ENCODE data around the gene ABHD14A.

The ABHD14A gene

DNA sequence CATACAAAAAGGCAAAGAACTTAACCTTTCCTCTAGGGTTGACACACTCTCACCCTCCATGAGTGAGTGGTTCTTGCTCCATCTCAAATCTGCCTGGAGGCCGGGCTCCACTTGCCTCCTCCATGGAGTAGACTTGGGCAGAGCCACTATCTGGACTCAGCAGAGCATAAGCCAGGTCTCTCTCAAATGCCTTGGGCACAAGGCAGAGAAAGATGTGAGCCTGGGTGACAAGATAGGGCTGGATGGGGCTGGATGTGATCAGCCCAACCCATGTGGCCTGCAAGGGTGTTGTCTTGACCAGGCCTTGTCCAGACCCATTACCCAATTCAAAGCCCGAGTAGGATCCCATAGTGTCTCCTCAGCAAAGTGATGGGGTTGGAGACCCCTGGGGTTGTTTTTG lies 25.0 kb downstream of the ABHD14A start:
- DNase-seq, result no peak

DNA sequence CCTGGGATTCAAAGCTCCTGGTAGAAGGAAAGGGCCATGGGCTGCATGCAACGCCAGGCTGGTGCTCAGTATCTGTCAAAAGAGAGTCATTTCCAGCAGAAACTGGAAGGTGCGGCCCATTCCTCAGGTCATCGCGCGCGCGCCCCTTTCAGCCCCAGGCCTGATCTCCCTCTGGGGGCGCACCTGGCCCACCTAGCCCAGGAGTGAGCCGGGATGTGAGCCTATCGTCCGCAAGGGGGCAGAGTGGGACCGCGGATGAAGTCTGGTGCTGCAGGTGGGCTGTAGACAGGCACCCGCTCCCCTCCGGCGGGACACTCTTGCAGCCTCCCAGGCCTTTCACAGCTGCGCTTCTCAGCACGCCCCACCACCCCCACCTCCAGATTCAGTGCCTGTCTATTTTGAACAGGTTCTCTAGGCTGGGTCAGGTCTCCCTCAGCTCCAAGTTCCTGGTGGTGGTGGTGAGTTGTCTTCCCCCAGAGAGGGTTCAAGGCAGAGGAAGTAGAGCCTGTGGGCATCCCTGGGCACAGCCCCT lies 26.6 kb downstream of the ABHD14A start:
- DNase-seq, result peak; percentile 26 to 33

GRCh38 chr3:52002748-52003147 lies 27.9 kb downstream of the ABHD14A start:
- DNase-seq, result no peak

GRCh38 chr3:52004163-52004787 lies 29.4 kb downstream of the ABHD14A start:
- no peak for DNase-seq

DNA sequence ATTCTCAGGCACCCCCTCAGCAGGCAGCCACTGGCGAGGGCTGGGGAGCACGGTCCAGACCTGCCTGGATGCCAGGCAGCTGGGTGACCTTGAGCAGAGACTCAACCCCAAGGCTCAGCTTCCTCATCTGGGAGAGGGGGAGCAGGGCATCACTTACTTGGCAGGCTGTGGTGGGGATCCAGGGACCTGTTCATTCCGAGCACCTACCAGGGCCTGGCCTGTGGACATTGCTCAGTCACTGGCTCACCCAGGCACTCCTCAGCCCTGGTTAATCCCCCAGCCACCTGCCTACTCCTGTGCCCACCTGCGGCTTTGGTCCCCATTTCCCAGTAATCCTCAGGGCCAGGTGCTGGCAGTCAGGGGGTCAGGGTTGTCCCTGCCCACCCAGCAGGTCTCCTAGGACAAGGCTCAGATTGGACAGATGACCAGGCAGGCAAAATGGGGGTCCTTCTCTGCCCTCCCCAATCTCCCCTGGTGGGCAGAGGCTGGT lies 30.1 kb downstream of the ABHD14A start:
- no peak for DNase-seq

- DNase-seq, result no peak
Observed at GRCh38 chr3:52005571-52005986, 30.7 kb downstream of the ABHD14A start.

DNA sequence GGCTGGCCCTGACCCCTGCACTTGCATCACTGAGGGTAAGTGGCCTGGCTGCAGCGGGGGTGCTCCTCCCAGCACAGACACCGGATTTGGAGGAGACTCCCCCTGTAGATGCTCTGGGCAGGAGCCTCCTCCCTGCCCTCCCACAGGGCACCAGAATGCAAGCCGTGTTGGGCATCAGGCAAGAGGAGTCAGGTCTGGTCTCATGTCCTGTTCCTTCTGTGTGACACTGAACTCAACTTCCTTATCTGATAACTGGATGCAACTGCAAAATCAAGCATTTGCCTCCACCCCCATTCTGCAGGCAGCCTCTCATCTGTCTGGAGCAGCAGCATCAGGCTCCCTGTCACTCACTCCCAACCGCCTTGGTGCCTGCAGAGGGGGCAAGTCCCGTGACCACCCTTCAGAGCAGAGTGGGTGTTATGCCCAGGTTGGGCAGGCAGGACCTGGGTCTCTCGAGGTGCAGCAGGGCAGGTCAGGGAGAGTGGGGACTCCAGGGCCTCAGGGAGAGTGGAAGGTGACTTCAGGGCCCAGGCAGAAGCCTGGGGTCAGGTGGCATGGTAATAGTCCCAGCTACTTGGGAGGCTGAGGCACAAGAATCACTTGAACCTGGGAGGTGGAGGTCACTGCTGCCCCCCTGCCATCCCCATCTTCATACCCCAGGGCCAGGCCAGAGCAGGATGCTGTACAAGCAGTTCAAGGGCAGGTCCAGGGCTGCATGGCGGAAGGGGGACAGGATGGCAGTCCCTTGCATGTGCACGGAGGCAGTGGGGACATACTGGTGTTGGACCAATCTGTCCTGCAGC lies 31.4 kb downstream of the ABHD14A start:
- DNase-seq, result no peak

DNA sequence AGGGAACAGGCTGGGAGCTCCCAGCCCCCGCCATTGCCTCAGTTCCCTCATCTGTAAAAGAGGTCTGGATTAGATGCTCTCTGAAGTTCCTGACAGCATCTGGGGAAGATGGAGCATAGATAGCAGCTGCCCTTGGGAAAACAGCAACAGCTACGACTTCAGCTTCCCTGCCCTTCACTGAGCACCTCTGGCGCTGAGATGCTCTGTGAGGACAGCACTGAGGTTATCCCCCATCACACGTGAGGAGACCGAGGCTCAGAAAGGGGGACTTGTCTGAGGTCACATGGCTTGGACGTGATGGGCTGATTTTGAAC lies 31.9 kb downstream of the ABHD14A start:
- no peak for DNase-seq

- no peak for DNase-seq
Observed at GRCh38 chr3:52007291-52007690, 32.4 kb downstream of the ABHD14A start.

DNA sequence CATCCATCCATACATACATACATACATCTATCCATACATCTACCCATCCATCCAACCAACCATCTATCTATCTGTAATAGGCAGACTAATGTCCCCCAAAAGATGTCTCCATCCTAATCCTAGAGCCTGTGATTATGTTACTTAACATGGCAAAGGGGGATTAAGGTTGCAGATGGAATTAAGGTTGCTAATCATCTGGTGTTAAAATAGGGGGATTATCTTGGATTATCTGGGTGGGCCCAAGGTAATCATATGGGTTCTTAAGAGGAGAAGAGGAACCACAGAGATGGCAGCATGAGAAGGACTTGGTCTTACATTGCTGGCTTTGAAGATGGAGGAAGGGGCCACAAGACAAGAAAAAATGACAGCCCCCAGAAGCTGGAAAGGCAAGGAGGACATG lies 35.6 kb downstream of the ABHD14A start:
- no peak for DNase-seq

GRCh38 chr3:52012699-52013098 lies 37.8 kb downstream of the ABHD14A start:
- no peak for DNase-seq

- no peak for DNase-seq
Observed at GRCh38 chr3:52013802-52014598, 39.1 kb downstream of the ABHD14A start.

DNA sequence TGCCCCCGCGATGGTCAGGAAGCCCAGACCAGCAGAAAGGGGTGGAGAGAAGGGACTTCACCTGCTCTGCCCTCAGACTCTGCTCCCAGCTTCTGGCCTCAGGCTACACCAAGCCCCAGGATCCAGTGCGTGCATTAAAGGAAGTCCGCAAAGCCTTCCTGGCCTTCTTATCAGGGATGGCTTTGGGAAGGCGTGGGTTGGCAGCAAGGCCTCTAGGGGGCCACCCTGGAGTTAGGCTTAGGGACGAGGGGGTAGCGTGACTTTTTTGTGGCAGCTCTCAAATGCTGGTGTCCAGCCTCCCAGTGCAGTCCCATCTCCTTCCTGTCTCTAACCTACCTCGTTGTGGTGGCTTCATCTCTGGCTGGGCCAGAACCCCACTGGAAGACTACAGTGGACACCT lies 39.7 kb downstream of the ABHD14A start:
- DNase-seq, result no peak

DNA sequence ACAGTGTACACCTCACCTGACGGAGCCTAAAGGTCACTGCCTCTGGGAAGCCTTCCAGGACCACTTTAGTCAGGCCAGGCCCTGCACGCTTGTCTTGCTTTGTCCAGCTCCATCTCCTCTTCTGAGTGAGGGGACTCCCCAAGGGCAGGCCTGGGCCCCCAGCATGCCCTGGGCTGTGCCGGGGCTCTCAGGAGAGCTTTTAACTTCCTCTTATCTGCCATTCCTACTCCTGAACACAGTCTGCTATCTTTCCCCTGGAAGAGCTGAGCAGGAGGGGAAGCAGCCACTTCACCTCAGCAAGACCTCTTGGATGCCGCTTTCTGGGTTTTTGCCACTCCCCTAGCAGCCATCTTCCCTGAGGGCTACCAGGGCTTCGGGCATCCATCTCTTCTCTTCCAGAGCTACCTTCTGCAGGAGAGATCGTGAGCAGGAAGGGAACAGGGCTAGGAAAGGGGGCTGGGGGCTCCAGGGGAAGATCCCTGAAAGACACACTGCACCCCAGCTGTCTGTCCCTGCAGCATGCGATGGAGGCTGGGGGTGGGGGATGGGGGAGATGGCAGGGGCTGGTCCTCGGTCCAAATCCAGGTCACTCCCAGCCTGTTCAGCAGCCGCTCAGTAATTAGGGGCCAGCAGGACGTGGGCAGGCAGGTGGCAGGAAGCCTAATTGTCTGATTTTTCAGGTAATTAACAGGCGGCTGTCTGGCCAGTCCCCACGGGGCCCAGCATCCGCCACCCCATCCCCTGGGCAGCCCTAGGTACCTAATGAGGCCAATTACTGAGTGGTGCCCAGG lies 40.8 kb downstream of the ABHD14A start:
- no peak for DNase-seq

- no peak for DNase-seq
Observed at GRCh38 chr3:52017586-52017985, 42.7 kb downstream of the ABHD14A start.

DNA sequence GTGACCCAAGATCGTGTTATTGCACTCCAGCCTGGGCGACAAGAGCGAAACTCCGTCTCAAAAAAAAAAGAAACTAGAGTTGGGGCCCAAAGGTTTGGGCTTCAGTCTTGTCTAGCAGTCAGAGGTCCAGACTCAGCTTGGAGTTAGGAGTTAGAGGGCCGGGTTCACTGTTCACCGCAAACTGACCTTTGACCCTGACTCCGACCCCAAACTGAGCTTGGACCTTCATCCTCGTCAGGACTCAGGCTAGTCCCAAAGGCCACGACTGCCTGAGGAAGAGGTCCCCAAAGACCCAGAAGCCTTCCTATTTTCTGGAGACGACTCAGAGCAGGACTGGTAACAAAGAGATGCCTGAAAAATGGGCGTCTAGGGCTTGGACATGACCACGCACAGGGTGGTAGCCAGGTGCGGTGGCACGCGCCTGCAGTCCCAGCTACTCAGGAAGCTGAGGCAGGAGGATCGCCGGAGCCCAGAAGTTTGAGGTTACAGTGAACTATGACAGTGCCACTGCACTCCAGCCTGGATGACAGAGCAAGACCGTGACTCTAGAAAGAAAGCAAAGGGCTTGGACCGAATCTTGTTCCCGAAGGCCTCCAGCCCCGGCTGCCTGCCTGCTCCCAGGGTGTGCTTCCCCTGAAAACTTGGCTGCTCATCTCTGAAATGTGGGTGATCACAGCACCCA lies 43.6 kb downstream of the ABHD14A start:
- no peak for DNase-seq

GRCh38 chr3:52019352-52020080 lies 44.7 kb downstream of the ABHD14A start:
- no peak for DNase-seq

- DNase-seq, result no peak
Observed at GRCh38 chr3:52020796-52021195, 45.9 kb downstream of the ABHD14A start.

DNA sequence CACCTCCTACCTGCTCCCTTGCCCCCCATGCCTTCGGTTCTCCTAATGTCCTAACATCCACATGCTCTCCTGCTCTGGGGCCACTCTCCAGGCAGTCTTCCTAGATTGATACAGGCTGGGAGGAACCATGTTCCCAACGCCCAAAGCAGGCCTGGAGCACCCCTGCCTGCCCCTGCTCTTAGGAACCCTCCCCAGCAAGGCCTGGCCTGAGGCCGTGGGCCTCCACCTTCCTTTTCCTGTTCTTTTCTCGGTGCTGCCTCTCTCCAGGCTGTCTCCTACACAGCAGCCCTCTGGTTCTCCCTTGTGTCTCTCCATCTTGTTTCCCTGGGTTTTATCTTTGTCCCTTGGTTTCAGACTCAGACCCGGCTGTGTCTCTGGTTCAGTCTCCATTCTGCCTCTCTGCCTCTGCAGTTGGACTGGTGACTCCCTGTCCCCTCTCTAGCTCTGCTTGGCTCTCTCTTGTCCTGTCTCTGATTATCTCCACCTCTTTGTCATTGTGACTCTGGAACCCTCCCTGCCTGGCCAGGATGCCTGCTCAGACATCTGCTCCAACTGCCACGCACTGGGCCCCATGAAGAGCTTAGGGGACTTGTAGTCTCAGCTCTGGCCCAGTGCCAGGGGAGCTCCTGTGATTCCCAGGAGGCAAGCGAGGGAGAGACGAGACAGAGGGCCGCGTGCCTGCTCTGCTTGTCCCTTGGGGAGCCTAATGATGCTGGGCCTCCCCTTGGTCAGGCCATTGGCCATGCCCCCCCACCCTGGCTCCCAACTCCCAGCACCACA lies 46.8 kb downstream of the ABHD14A start:
- DNase-seq, result peak in 1 of 2 experiments; percentile 24

GRCh38 chr3:52022323-52023100 lies 47.6 kb downstream of the ABHD14A start:
- DNase-seq, result no peak

Data from NCI-H187 (cell line).